Amniotic epithelial cell (primary cell): ENCODE results near the gene INHA.
A peak's percentile ranks its signal among the peaks of the same experiment; 100 is the strongest.

Experiments used
- DNase-seq: peaks from one replicate; pipeline ENCODE4 v3.0.0-alpha.2; 2010; ENCODE audit warnings: low read depth

The INHA gene

DNA sequence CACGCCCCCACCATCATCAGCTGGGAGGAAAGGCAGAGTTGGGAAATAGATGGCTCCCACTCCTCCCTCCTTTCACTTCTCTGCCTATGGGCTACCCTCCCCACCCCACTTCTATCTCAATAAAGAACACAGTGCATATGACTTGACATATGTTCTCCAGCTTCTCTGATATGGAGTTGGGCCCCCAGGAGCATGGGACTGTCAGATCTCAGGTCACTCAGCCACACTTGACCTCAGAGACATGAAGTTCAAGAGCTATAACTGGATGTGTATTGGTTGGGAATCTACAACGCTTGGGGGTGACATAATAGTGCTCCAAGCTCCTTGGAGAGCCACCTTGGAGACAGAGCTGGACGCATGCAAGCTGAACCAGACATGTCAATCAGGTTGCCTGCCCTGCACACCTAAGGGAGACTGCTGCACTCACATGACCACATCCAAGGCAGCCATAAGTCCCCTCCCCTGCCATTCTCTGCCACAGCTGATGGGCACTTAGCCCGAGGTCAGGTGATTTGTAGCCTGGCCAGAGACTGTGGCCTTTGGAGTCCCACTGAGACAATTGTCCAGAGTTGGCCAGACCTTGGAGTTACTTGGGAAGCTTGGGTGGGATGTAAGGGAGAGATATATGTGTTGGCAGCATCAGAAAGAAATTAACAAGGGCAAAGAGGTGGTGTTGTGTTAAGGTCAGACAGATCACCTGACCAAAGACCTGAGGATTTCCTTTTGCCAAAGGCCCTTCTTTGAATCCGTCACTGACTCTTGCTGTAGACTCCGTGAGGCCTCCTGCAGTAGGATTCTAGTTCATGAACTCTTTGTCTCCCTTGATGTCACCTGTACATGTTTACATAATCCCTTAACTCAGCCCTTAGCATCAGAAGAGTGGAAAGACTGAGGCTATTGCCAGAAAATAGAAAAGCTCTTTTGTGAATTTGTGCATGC, 3.7 kb downstream of the INHA start:
- no peak for DNase-seq

- DNase-seq = no peak
Measured at GRCh38 chr2:219576505-219577388, 4.6 kb downstream of the INHA start.

DNA sequence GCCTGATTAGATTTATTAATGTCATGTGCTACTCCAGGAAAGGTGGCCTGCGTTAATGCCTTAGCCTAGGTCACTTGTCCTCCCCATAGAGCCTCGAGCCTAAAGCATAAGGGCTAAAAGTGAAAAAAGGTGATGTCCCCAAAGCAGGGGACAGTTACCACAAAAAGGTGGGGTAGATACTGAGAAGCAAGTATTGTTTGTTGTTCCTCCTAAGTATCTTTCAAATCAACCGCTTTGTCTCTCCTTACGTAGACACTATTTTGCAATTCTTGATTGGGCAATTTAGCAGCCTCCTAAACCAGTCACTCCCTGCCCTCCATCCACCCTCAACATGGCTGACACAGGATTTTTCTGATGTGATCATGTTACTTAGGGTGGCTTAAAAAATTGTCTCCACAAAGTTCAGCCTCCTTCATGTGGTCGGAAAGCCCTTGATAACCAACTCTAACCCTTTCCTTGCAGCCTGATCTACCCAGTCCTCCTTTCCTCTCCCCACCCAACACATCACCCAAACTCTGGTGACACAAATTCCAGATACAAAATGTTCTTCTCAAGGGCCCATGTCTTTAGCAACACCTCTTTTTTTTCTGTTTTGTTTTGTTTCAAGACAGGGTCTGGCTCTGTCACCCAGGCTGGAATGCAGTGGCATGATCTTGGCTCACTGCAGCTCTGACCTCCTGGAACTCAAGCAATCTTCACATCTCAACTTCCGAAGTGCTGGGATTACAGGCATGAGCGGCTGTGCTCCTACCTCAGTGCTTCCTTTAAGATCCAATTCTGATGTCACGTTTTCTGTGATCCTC, 6.9 kb downstream of the INHA start:
- peak; percentile 93 for DNase-seq

DNA sequence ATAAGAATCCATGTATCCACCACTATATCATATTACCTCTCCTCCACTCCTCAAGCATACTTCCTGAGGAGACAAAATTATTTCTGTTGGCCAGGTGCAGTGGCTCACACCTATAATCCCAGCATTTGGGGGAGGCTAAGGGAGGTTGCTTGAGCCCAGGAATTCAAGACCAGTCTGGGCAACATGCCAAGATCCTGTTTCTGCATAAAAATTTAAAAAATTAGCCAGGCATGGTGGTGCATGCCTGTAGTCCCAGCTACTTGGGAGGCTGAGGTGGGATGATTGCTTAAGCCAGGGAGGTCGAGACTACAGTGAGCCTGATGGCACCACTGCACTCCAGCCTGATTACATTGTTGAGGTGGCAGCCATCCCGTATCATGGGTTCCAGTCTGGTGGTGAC, 9.2 kb downstream of the INHA start:
- no peak for DNase-seq

DNA sequence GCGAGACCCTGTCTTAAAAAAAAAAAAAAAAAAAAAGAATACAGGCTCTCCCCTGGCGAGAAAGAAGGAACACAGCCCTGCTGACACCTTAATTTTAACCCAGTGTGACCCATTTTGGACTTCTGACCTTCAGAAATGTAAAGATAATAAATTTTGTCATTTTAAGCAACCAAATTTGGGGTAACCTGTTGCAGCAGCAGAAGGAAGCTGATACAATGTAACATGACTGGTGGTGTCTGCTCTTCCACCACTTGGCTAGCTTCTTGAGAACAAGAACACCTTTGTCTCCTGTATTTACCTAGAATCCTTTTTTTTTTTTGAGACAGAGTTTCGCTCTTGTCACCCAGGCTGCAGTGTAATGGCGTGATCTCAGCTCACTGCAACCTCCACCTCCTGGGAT, 19.0 kb downstream of the INHA start:
- DNase-seq = no peak

DNA sequence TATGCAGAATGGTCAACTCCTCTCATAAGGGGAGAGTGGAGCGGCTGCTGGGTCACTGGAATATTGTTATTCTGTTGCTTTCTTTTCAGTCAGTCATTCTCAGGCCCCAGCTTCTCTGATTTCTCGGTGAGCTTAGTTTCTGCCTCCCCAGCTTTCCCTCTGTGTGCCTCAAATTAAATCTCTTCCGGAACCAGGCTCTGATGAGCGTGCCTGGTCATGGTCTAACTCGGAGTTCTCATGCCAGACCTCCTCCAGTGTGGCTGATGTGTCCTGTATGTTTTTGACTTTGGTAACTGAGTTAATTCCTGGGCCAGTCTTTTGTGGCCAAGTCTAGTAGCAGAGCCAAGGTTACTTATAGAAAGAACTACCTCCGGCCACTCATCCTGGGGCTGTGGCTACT, 20.6 kb downstream of the INHA start:
- no peak for DNase-seq

GRCh38 chr2:219593154-219593553, 21.0 kb downstream of the INHA start:
- DNase-seq = no peak

GRCh38 chr2:219595256-219595655, 23.1 kb downstream of the INHA start:
- peak; percentile 69 for DNase-seq

DNA sequence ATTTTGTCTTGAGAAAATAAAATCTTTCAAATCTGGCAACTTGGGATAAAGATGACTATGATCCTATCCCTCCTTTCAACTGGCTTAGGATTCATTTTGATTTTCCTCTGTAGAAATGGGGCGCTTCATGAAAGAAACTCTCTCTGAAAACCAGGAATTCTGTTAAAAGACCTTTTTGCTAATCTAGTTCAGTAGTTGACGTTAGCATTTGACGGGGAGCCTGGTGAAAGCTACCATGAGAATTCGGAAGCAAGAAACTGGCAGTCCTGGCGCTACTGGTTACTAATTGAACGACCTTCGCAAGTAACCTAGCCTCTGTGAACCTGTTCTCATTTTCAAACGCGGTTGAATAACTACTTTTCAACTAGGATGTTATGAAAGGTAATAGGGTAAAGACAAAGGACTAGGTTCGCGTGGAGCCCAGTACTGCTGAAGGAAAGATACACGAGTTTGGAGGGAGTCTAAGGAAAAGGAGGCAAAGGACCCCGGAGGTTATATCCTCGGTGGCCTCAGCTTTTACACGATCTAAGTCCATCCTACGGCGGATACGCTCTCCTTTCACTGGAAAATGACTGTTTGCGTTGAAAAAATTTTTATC, 24.9 kb downstream of the INHA start:
- peak; percentile 23 for DNase-seq

GRCh38 chr2:219597552-219598307, 25.6 kb downstream of the INHA start, which contains the start of gene STK11IP:
Gene STK11IP, plus strand, starts transcription at chr2:219597857. Its CDS starts 263 bp downstream, at chr2:219598120.
- DNase-seq = peak; percentile 96

DNA sequence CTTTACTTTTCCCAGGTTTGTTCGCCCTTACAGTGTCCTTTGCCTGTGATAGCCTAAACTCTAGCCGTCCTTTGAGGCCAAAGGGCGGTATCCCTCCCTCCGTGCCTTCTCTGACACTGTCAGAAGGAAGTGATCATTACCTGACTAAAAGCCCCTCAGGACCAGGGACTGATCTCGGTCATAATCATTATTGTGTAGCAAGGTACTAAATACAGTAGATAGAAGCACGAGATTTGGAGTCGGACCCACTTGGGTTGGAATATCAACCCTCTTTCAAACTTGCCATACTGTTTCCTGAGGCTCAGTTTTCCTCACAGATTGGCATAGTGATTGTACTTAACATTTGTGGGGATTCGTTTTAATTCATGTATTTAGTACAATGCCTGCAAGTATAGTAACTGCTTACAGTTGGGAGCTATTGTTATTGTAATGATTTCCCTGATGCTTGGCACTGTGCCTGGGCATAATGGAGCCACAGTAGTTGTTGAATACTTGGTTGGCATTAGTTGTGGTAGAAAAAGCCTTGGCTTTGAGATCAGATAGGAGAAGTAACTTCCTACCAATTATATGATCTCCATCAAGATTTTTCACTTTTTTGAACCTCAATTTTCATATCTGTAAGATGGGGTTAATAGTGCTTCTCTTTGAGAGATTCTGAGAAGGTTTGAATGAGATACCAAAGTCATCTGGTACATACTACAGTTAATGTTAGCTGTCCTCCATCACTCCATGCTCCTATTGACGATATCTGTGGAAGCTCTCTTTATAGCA, 26.4 kb downstream of the INHA start:
- no peak for DNase-seq

DNA sequence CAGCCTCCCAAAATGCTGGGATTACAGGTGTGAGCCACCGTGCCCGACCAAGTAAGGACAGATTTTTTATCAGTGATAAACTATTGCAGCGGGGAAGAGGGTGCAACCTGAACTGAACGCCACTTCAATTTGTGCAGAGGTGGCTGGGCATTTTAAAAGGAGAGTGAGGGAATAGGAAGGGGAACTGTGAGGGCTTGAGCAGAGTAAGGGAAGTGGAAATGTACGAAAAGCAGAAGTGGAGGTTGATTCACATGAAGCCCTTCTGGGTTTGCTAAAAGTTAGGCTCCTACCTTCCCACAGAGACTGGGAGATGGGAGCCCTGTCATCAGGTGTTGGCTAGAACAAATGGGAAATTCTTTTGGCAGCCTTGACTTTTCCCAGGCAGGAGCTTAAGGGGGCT, 31.7 kb downstream of the INHA start:
- DNase-seq = no peak

- no peak for DNase-seq
Measured at GRCh38 chr2:219605607-219605954, 33.5 kb downstream of the INHA start.

DNA sequence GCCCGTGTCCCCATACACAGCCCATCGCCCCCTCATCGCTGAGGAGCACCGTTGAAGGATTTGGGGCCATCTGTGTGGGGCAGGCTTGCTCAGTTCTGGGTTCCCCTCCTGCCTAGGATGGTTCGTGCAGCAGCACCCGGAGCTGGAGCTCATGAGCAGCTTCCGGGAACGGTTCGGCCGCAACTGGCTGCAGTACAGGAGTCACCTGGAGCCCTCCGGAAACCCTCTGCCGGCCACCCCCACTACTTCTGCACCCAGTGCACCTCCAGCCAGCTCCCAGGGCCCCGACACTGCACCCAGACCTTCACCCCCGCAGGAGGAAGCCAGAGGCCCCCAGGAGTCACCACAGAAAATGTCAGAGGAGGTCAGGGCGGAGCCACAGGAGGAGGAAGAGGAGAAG, 35.8 kb downstream of the INHA start:
- no peak for DNase-seq

DNA sequence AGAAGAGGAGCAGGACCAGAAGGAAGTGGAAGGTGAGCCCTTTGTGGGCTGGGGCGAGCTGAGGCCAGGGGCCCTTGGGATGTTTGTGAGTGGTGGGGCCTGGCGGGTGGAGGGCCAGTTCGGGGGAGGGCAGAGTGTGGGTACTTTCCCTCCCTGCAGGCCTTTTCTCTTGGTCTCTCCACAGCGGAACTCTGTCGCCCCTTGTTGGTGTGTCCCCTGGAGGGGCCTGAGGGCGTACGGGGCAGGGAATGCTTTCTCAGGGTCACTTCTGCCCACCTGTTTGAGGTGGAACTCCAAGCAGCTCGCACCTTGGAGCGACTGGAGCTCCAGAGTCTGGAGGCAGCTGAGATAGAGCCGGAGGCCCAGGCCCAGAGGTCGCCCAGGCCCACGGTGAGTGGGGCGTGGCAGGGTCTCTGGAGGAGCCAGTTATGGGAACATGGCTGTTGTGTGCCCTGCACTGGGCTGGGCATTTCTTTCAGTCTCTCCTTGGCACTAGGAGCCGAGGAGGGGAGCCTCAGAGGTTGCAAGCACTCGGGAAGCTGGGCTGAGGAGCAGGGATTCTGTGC, 36.4 kb downstream of the INHA start:
- DNase-seq = no peak

DNA sequence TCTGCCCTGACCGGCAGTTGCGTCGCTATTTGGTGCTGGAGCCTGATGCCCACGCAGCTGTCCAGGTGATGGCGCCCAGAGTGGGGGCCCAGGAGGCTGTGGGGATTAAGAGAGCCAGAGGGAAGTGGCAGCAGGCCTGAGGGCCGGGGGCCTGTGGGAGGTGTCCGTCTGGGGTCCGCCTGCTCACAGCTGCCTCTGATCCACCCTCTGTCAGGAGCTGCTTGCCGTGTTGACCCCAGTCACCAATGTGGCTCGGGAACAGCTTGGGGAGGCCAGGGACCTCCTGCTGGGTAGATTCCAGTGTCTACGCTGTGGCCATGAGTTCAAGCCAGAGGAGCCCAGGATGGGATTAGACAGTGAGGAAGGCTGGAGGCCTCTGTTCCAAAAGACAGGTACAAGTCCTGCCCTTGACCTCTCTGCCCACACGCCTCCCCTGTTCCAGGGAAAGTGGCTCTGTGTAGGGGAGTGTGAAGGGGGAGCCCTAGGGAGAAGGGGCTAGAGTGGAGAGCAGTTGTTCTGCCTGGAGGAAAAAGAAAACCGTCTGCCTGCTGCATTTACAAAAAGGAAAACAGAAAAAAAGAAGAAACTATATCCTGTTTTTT, 37.1 kb downstream of the INHA start:
- DNase-seq = no peak

DNA sequence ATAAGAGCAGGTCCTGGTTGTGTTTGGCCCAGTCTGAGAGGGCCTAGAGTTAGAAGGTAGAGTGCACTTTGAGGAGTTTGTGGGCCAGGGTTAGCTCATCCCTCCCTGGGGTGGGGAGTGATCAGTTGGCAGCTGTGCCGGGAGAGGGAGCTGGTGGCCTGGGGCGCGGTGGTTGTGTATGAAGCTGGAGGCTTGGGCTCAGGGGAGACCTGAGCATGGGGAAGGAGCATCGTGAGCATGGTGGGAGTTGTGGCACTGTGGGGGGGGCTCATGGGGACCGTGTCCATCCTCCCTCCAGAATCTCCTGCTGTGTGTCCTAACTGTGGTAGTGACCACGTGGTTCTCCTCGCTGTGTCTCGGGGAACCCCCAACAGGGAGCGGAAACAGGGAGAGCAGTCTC, 39.2 kb downstream of the INHA start:
- DNase-seq = no peak

- DNase-seq = peak; percentile 5
Measured at GRCh38 chr2:219611866-219612576, 39.9 kb downstream of the INHA start.
